Adrenal gland (tissue), 5 donors: ENCODE data around the gene KIDINS220.

Experiments used
- CTCF ChIP-seq, 6 experiments: fragments of 450-650 bp in 4 of 6; fragments of 200-600 bp in 2 of 6; sonication (generic) in 1 of 6; IDR thresholded peaks; 1 replicate in 5 of 6; 2 replicates in 1 of 6; pipeline versions ENCODE4 v1.5.1 to v1.8.0; 2016 to 2021; ENCODE audit warnings: antibody characterized with exemption in 6 of 6, mild to moderate bottlenecking in 2 of 6, moderate library complexity in 1 of 6
- POLR2A ChIP-seq, 2 donors: fragments of 450-650 bp; IDR thresholded peaks; one replicate each; pipeline ENCODE4 v1.6.1; 2017; ENCODE audit warnings: antibody characterized with exemption in 2 of 2, mild to moderate bottlenecking in 2 of 2, moderate library complexity in 1 of 2
- donor health status: DM: no; HTN: no; CAD: no.

DNA sequence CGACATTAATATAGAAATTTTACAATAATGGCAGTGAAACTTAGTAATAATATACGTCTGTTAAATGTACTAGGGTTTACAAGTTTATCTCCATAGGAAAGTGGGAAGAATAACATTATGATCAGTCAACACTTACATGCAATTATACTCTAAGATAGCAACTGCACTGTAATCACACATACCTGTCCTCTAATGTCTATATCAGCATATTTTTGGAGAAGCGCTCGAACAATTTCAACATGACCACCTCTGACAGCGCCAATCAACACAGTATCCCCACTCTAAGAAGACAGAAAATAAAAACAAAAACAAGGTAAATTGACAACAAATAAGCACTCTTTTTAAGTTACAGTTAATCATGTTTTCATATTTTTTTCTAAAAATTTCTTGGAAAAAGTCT is 37.2 kb downstream of the KIDINS220 start:
- TF ChIP-seq CTCF (IDR thresholded peaks at IDR 0.05) (no peak), POLR2A (IDR thresholded peaks at IDR 0.05) (no peak)
